A549 (cell line): Measurements from ENCODE around the gene VPS54. TPM values are rescaled to one million over a fixed set of nuclear protein-coding genes. Genes with fewer than 3 reads are reported as not detected.

Experiments used
- ATAC-seq, 2 experiments: fragments of 200-7000 bp in 1 of 2; fragments of >200 bp in 1 of 2; cut with Nextera tagmentation in 1 of 2; cut with Tn5 transposase in 1 of 2; 3 replicates each; pipeline versions ENCODE4 v1.8.0 to v1.9.1; 2018 to 2020; ENCODE audit warnings: mild to moderate bottlenecking in 1 of 2, moderate library complexity in 1 of 2
- CTCF ChIA-PET: fragments of 300-600 bp; sonication (Branson Sonifier 250); formaldehyde crosslinking; extraction: SDS; loops from one replicate; lab custom pipeline; 2021; ENCODE audit warnings: antibody characterized with exemption, inconsistent platforms; lab: Yijun Ruan, JAX
- POLR2A ChIA-PET: fragments of 350-600 bp; formaldehyde crosslinking; extraction: SDS; loops from one replicate; lab custom pipeline; 2021; ENCODE audit warnings: antibody characterized with exemption, inconsistent platforms; lab: Yijun Ruan, JAX
- DNase-seq, 2 experiments: peaks; one replicate each; pipeline versions ENCODE4 v3.0.0 to v3.0.0-alpha.2; 2011 to 2016; ENCODE audit warnings: low read depth in 1 of 2, low spot score in 1 of 2
- FAIRE-seq: peaks from 2 replicates; lab custom pipeline; 2011; peaks lifted over from hg19 to GRCh38; lab: Jason Lieb, UNC
- H3K27ac ChIP-seq, 2 experiments: fragments of >200 bp; sonication (Bioruptor Twin); formaldehyde crosslinking; 3 replicates each; pipeline ENCODE4 v1.5.1; 2016 to 2017
- H3K4me1 ChIP-seq: fragments of >200 bp; sonication (Bioruptor Twin); formaldehyde crosslinking; 3 replicates; pipeline ENCODE4 v1.6.1; 2016
- H3K4me2 ChIP-seq: fragments of >200 bp; sonication (Bioruptor Twin); formaldehyde crosslinking; 3 replicates; pipeline ENCODE4 v1.6.1; 2016
- H3K4me3 ChIP-seq: fragments of >200 bp; sonication (Bioruptor Twin); formaldehyde crosslinking; 3 replicates; pipeline ENCODE4 v1.5.1; 2016
- H3K9me3 ChIP-seq: fragments of >200 bp; sonication (Bioruptor Twin); formaldehyde crosslinking; 3 replicates; pipeline ENCODE4 v1.6.1; 2016
- CBX2 ChIP-seq: fragments of 200-600 bp; sonication (generic); IDR thresholded peaks from 2 replicates; pipeline ENCODE4 v1.6.1; 2016; ENCODE audit warnings: low read depth, mild to moderate bottlenecking, borderline replicate concordance
- CHD2 ChIP-seq: fragments of 150-350 bp; IDR thresholded peaks from 2 replicates; pipeline ENCODE4 v1.6.1; 2014; ENCODE audit warnings: low read length; ENCODE audit not compliant: partially characterized antibody
- CHD4 ChIP-seq: fragments of 200-600 bp; sonication (generic); IDR thresholded peaks from 2 replicates; pipeline ENCODE4 v1.6.1; 2016; ENCODE audit warnings: antibody characterized with exemption, mild to moderate bottlenecking, borderline replicate concordance
- EHMT2 ChIP-seq: fragments of 200-600 bp; sonication (generic); IDR thresholded peaks from 2 replicates; pipeline ENCODE4 v1.6.1; 2016; ENCODE audit warnings: antibody characterized with exemption, low read depth, mild to moderate bottlenecking, moderate library complexity
- EP300 ChIP-seq, 2 experiments: fragments of >200 bp; sonication (Bioruptor Twin); formaldehyde crosslinking; IDR thresholded peaks; 2 replicates in 1 of 2; 3 replicates in 1 of 2; pipeline ENCODE4 v1.6.1; 2016 to 2017
- FOXS1 ChIP-seq: fragments of 250-450 bp; sonication (Bioruptor Pico); IDR thresholded peaks from 2 replicates; pipeline ENCODE4 v1.5.0; 2020; ENCODE audit warnings: mild to moderate bottlenecking, moderate library complexity
- GATA3 ChIP-seq: IDR thresholded peaks from 2 replicates; pipeline ENCODE4 v1.6.1; 2012; ENCODE audit warnings: borderline replicate concordance
- HDAC2 ChIP-seq: fragments of 200-600 bp; sonication (generic); IDR thresholded peaks from 2 replicates; pipeline ENCODE4 v1.6.1; 2016
- HOXA7 ChIP-seq: fragments of 250-450 bp; sonication (Bioruptor Pico); IDR thresholded peaks from 2 replicates; pipeline ENCODE4 v1.5.0; 2020; ENCODE audit warnings: mild to moderate bottlenecking, moderate library complexity
- HOXB13 ChIP-seq: fragments of 250-450 bp; sonication (Bioruptor Pico); IDR thresholded peaks from 2 replicates; pipeline ENCODE4 v1.5.0; 2020; ENCODE audit warnings: low read depth, mild to moderate bottlenecking, moderate library complexity
- MAFK ChIP-seq: fragments of 450-650 bp; IDR thresholded peaks from 2 replicates; pipeline ENCODE4 v1.6.1; 2014; ENCODE audit not compliant: partially characterized antibody
- NFE2L2 ChIP-seq: fragments of 150-350 bp; conservative IDR thresholded peaks from 2 replicates; pipeline ENCODE4 v1.6.1; 2014; ENCODE audit warnings: low read length
- NPAS2 ChIP-seq: fragments of 250-450 bp; sonication (Bioruptor Pico); IDR thresholded peaks from 2 replicates; pipeline ENCODE4 v1.8.0; 2022; ENCODE audit warnings: mild to moderate bottlenecking, moderate library complexity, borderline replicate concordance
- NR3C1 ChIP-seq: fragments of >200 bp; sonication (Bioruptor Twin); formaldehyde crosslinking; IDR thresholded peaks from 3 replicates; pipeline ENCODE4 v1.6.1; 2017
- PHF8 ChIP-seq: fragments of 200-600 bp; sonication (generic); IDR thresholded peaks from 2 replicates; pipeline ENCODE4 v1.6.1; 2016; ENCODE audit warnings: low read depth, mild to moderate bottlenecking, antibody characterized with exemption, moderate library complexity, borderline replicate concordance
- POLR2A ChIP-seq: IDR thresholded peaks from 2 replicates; pipeline ENCODE4 v1.6.1; 2012; ENCODE audit warnings: mild to moderate bottlenecking, low read length
- POLR2AphosphoS2 ChIP-seq: conservative IDR thresholded peaks from 2 replicates; pipeline ENCODE4 v1.6.1; 2012; ENCODE audit warnings: low read length, improper control_type of control experiment, inconsistent platforms
- RAD21 ChIP-seq, 2 experiments: fragments of >200 bp in 1 of 2; sonication (Bioruptor Twin) in 1 of 2; formaldehyde crosslinking in 1 of 2; IDR thresholded peaks in 1 of 2; conservative IDR thresholded peaks in 1 of 2; 2 replicates in 1 of 2; 3 replicates in 1 of 2; pipeline ENCODE4 v1.6.1; 2012 to 2018; ENCODE audit warnings: inconsistent platforms in 1 of 2
- RARB ChIP-seq: fragments of 250-450 bp; sonication (Bioruptor Pico); IDR thresholded peaks from 2 replicates; pipeline ENCODE4 v1.8.0; 2021; ENCODE audit warnings: mild to moderate bottlenecking, moderate library complexity
- RCOR1 ChIP-seq: fragments of 150-350 bp; IDR thresholded peaks from 2 replicates; pipeline ENCODE4 v1.6.1; 2014; ENCODE audit warnings: antibody characterized with exemption, low read length, low read depth
- SMC3 ChIP-seq: fragments of >200 bp; sonication (Bioruptor Twin); formaldehyde crosslinking; IDR thresholded peaks from 3 replicates; pipeline ENCODE4 v1.6.1; 2018; ENCODE audit warnings: inconsistent platforms
- SREBF2 ChIP-seq: fragments of 450-650 bp; IDR thresholded peaks from 2 replicates; pipeline ENCODE4 v1.6.1; 2014; ENCODE audit warnings: mild to moderate bottlenecking, moderate library complexity
- TFCP2L1 ChIP-seq: fragments of 250-450 bp; sonication (Bioruptor Pico); IDR thresholded peaks from 2 replicates; pipeline ENCODE4 v1.5.0; 2021; ENCODE audit warnings: mild to moderate bottlenecking
- ZC3H11A ChIP-seq: fragments of 450-650 bp; IDR thresholded peaks from 2 replicates; pipeline ENCODE4 v1.6.1; 2014; ENCODE audit warnings: antibody characterized with exemption, mild to moderate bottlenecking
- ZFP36 ChIP-seq: fragments of 450-650 bp; IDR thresholded peaks from 2 replicates; pipeline ENCODE4 v1.6.1; 2014; ENCODE audit warnings: borderline replicate concordance; ENCODE audit not compliant: partially characterized antibody
- ZNF302 ChIP-seq: fragments of 250-450 bp; sonication (Bioruptor Pico); IDR thresholded peaks from 2 replicates; pipeline ENCODE4 v1.9.0; 2021; ENCODE audit warnings: inconsistent platforms, mild to moderate bottlenecking, moderate library complexity
- WGBS: methylation state at CpG from one replicate; pipeline ENCODE4 v1.1.6; 2017; ENCODE audit errors: missing lambda C conversion rate; 5-methylcytosine and 5-hydroxymethylcytosine counted together
- polyA plus RNA-seq, 4 experiments: library from polyadenylated mRNA; depleted of rRNA in 3 of 4; stranded (reverse); fragments of >200 nt; fragmentation: RNase III in 1 of 4; extraction: RNeasy Plus Mini Kit Qiagen cat#74134 plus additional on column Dnase treatment in 1 of 4; gene quantifications; 2 replicates in 3 of 4; 3 replicates in 1 of 4; pipeline ENCODE4 v1.2.3, GENCODE V29; 2011 to 2017
- TF ChIP-seq, protein P1 (sequence below): fragments of >200 bp; sonication (Bioruptor Twin); formaldehyde crosslinking; IDR thresholded peaks from 2 replicates; pipeline ENCODE4 v1.6.1; 2016
- TF ChIP-seq, protein P2 (sequence below): fragments of >200 bp; sonication (Bioruptor Twin); formaldehyde crosslinking; IDR thresholded peaks from 3 replicates; pipeline ENCODE4 v1.5.1; 2016
- TF ChIP-seq, protein P3 (sequence below): fragments of 450-650 bp; IDR thresholded peaks from 2 replicates; pipeline ENCODE4 v1.6.1; 2014; ENCODE audit warnings: antibody characterized with exemption
- TF ChIP-seq, protein P4 (sequence below): fragments of 250-450 bp; sonication (Bioruptor Pico); IDR thresholded peaks from 2 replicates; pipeline ENCODE4 v1.5.0; 2020; ENCODE audit warnings: low read depth, mild to moderate bottlenecking, moderate library complexity
- TF ChIP-seq, protein P5 (sequence below): fragments of 250-450 bp; sonication (Bioruptor Pico); IDR thresholded peaks from 2 replicates; pipeline ENCODE4 v1.5.0; 2021; ENCODE audit warnings: mild to moderate bottlenecking, moderate library complexity, borderline replicate concordance
- TF ChIP-seq, protein P6 (sequence below): IDR thresholded peaks from 2 replicates; pipeline ENCODE4 v1.6.1; 2012; ENCODE audit warnings: low read depth, borderline replicate concordance
- TF ChIP-seq, protein P7 (sequence below): fragments of 150-350 bp; IDR thresholded peaks from 2 replicates; pipeline ENCODE4 v1.6.1; 2014; ENCODE audit warnings: low read depth, mild to moderate bottlenecking, low read length

VPS54 gene
- polyA plus RNA-seq, 2 of the 4 experiments (the other 2 are of a cell fraction): 15.0 to 32.5 TPM

DNA sequence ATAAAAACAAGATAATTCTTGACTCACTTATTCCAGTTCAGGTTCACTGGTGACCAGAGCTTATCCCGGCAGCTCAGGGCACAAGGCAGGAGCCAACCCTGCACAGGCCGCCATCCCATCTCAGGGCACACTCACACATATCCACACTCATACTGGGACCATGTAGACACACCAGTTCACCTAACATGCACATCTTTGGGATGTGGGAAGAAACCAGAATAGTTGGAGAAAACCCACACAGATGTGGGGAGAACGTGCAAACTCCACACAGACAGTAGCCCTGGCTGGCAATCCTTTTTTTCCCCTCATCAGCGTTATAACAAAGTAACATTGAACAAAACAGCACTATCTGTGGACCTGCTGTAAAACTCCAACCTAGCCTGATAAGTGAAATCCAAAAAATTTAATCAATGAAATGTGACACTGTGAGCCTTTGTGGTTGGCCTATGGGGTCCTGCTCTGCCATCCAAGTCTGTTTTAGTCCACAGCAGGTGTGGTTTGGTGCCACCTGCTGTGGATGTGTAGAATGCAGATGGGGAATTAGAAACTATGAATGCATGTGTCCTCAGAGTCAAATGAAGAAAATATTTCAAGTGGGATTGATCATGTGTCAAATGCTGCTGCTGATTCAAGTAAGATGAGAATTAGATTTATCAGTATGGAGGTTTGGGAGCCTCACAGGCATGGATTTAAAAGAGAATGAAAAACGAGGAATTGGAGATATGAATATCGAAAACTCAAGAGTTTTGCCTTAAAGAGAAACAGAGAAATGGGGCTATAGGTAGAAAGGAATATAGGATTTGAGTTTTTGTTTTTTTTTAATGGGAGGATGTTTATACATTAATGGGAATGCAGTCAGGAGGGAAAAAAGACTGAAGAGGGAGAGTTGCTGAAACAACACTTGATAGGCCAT, 130.5 kb downstream of the VPS54 start:
- peak; percentile 95 for ATAC-seq
- H3K9me3 ChIP-seq: no peaks in the 10 kb centered on the region
- peak; percentile 65 for DNase-seq
- H3K4me2 ChIP-seq: no peak overlapping the region
- CTCF ChIA-PET: interaction anchor here (0.6 to 1.6 kb wide), 13 partner anchors 10 to 290 kb away, joined by 3 to 7 read pairs (median 3); partner anchors contain the start of gene UGP2
- peak; percentile 67 for TF ChIP-seq MAFK
- TF ChIP-seq, protein P1, sequence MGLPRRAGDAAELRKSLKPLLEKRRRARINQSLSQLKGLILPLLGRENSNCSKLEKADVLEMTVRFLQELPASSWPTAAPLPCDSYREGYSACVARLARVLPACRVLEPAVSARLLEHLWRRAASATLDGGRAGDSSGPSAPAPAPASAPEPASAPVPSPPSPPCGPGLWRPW: no peak
- TF ChIP-seq SMC3: peak; percentile 92
- TF ChIP-seq, protein P2, sequence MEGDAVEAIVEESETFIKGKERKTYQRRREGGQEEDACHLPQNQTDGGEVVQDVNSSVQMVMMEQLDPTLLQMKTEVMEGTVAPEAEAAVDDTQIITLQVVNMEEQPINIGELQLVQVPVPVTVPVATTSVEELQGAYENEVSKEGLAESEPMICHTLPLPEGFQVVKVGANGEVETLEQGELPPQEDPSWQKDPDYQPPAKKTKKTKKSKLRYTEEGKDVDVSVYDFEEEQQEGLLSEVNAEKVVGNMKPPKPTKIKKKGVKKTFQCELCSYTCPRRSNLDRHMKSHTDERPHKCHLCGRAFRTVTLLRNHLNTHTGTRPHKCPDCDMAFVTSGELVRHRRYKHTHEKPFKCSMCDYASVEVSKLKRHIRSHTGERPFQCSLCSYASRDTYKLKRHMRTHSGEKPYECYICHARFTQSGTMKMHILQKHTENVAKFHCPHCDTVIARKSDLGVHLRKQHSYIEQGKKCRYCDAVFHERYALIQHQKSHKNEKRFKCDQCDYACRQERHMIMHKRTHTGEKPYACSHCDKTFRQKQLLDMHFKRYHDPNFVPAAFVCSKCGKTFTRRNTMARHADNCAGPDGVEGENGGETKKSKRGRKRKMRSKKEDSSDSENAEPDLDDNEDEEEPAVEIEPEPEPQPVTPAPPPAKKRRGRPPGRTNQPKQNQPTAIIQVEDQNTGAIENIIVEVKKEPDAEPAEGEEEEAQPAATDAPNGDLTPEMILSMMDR: peak; percentile 96
- peak; percentile 93 to 96 for TF ChIP-seq RAD21 (conservative IDR thresholded peaks at IDR 0.05 in 1 of 2, IDR thresholded peaks at IDR 0.05 in 1 of 2)
- TF ChIP-seq NR3C1: no peak
- TF ChIP-seq RCOR1: no peak
- TF ChIP-seq CHD2: no peak
- no peak for TF ChIP-seq GATA3
- TF ChIP-seq HDAC2: no peak
- no peak for TF ChIP-seq TFCP2L1
- TF ChIP-seq ZFP36: peak; percentile 1
- TF ChIP-seq SREBF2: no peak
- TF ChIP-seq, protein P3, sequence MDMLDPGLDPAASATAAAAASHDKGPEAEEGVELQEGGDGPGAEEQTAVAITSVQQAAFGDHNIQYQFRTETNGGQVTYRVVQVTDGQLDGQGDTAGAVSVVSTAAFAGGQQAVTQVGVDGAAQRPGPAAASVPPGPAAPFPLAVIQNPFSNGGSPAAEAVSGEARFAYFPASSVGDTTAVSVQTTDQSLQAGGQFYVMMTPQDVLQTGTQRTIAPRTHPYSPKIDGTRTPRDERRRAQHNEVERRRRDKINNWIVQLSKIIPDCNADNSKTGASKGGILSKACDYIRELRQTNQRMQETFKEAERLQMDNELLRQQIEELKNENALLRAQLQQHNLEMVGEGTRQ: no peak
- TF ChIP-seq POLR2A: no peak; the same call in 1 of the 2 replicates
- no peak for TF ChIP-seq CBX2
- TF ChIP-seq EP300 (IDR thresholded peaks at IDR 0.05): no peak
- no peak for TF ChIP-seq RARB (CRISPR knock-in tag)
- TF ChIP-seq CHD4: no peak
- 0 out of 2 replicates have a peak, but pooled peaks have one; percentile 34 for TF ChIP-seq POLR2AphosphoS2
- TF ChIP-seq EHMT2: no peak
- TF ChIP-seq HOXB13: no peak
- TF ChIP-seq ZC3H11A: no peak
- TF ChIP-seq, protein P4, sequence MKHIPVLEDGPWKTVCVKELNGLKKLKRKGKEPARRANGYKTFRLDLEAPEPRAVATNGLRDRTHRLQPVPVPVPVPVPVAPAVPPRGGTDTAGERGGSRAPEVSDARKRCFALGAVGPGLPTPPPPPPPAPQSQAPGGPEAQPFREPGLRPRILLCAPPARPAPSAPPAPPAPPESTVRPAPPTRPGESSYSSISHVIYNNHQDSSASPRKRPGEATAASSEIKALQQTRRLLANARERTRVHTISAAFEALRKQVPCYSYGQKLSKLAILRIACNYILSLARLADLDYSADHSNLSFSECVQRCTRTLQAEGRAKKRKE (CRISPR knock-in tag): no peak
- TF ChIP-seq, protein P5, sequence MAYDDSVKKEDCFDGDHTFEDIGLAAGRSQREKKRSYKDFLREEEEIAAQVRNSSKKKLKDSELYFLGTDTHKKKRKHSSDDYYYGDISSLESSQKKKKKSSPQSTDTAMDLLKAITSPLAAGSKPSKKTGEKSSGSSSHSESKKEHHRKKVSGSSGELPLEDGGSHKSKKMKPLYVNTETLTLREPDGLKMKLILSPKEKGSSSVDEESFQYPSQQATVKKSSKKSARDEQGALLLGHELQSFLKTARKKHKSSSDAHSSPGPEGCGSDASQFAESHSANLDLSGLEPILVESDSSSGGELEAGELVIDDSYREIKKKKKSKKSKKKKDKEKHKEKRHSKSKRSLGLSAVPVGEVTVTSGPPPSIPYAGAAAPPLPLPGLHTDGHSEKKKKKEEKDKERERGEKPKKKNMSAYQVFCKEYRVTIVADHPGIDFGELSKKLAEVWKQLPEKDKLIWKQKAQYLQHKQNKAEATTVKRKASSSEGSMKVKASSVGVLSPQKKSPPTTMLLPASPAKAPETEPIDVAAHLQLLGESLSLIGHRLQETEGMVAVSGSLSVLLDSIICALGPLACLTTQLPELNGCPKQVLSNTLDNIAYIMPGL (CRISPR knock-in tag): no peak
- no peak for TF ChIP-seq PHF8
- no peak for TF ChIP-seq ZNF302 (CRISPR knock-in tag)
- no peak for TF ChIP-seq NFE2L2
- TF ChIP-seq, protein P6, sequence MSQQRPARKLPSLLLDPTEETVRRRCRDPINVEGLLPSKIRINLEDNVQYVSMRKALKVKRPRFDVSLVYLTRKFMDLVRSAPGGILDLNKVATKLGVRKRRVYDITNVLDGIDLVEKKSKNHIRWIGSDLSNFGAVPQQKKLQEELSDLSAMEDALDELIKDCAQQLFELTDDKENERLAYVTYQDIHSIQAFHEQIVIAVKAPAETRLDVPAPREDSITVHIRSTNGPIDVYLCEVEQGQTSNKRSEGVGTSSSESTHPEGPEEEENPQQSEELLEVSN: no peak
- TF ChIP-seq, protein P7, sequence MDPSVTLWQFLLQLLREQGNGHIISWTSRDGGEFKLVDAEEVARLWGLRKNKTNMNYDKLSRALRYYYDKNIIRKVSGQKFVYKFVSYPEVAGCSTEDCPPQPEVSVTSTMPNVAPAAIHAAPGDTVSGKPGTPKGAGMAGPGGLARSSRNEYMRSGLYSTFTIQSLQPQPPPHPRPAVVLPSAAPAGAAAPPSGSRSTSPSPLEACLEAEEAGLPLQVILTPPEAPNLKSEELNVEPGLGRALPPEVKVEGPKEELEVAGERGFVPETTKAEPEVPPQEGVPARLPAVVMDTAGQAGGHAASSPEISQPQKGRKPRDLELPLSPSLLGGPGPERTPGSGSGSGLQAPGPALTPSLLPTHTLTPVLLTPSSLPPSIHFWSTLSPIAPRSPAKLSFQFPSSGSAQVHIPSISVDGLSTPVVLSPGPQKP: no peak
- TF ChIP-seq FOXS1 (CRISPR knock-in tag): no peak
- TF ChIP-seq HOXA7: no peak
- TF ChIP-seq NPAS2 (CRISPR knock-in tag): no peak
- H3K4me3 ChIP-seq: no peak overlapping the region
- no peak overlapping the region for H3K27ac ChIP-seq
- FAIRE-seq: peak; percentile 13
- H3K4me1 ChIP-seq: peaks cover 20% of the 10 kb centered on the region; the same call in 2 of the 3 replicates
- WGBS: 91% methylated on average over 6 of the region's 6 CpGs
- POLR2A ChIA-PET: no interaction called here
